MCF 10A (cell line): ENCODE measurements around the gene CACNA1C. TPM values are rescaled to one million over a fixed set of nuclear protein-coding genes. Genes with fewer than 3 reads are reported as not detected.
"Not testable (repeated sequence)": the region's sequence is repeated elsewhere in the genome, so short reads cannot be mapped to it uniquely, and the experiment has no call there.

Source experiments
- BruUV-seq: library from RNA; stranded (reverse); fragments of 400-500 nt; replicated peaks from 2 replicates; lab custom pipeline; 2021; lab: Mats Ljungman, UMichigan
- CTCF ChIA-PET: fragments of 300-600 bp; sonication (Branson Sonifier 250); formaldehyde crosslinking; extraction: SDS; loops from one replicate; lab custom pipeline; 2021; ENCODE audit warnings: antibody characterized with exemption, inconsistent platforms; lab: Yijun Ruan, JAX
- POLR2A ChIA-PET: fragments of 300-600, 350-650 bp; sonication (Branson Sonifier 250); formaldehyde crosslinking; extraction: SDS; loops from one replicate; lab custom pipeline; 2020; ENCODE audit warnings: antibody characterized with exemption, inconsistent platforms; lab: Yijun Ruan, JAX
- DNase-seq: peaks from one replicate; pipeline ENCODE4 v3.0.0-alpha.2; 2018; ENCODE audit not compliant: unreplicated experiment
- H3K27ac Mint-ChIP-seq: one replicate; pipeline ENCODE4 v1.8.0; 2022; ENCODE audit warnings: mild to moderate bottlenecking, low read depth, mixed read lengths; ENCODE audit not compliant: unreplicated experiment
- H3K27me3 Mint-ChIP-seq: one replicate; pipeline ENCODE4 v1.8.0; 2022; ENCODE audit warnings: mixed read lengths; ENCODE audit not compliant: insufficient read depth, unreplicated experiment
- H3K36me3 Mint-ChIP-seq: one replicate; pipeline ENCODE4 v1.8.0; 2022; ENCODE audit warnings: mild to moderate bottlenecking, moderate library complexity, mixed read lengths; ENCODE audit not compliant: insufficient read depth, unreplicated experiment
- H3K4me1 Mint-ChIP-seq: one replicate; pipeline ENCODE4 v1.8.0; 2022; ENCODE audit warnings: mixed read lengths; ENCODE audit not compliant: insufficient read depth, unreplicated experiment
- H3K4me3 Mint-ChIP-seq: one replicate; pipeline ENCODE4 v1.8.0; 2022; ENCODE audit warnings: mild to moderate bottlenecking, moderate library complexity, mixed read lengths; ENCODE audit not compliant: unreplicated experiment
- H3K9me3 Mint-ChIP-seq: one replicate; pipeline ENCODE4 v1.8.0; 2022; ENCODE audit warnings: mixed read lengths; ENCODE audit not compliant: unreplicated experiment
- CTCF ChIP-seq: fragments of 200-600 bp; IDR thresholded peaks from one replicate; pipeline ENCODE4 v1.8.0; 2022; ENCODE audit warnings: antibody characterized with exemption, mild to moderate bottlenecking; ENCODE audit not compliant: unreplicated experiment
- intact Hi-C: fragments of 100-400 bp; cut with micrococcal nuclease; formaldehyde crosslinking; loops from 2 replicates; pipeline ENCODE4 v1.14.1; 2022
- total RNA-seq: library from RNA; stranded (reverse); gene quantifications from 2 replicates; pipeline ENCODE4 v1.2.3, GENCODE V29; 2022

Gene CACNA1C
- total RNA-seq, 1 experiment from 2014 or later = not detected

- no TSS peak for BruUV-seq
- intact Hi-C loops = no loop called here
- POLR2A ChIA-PET = no interaction called here
- DNase-seq = no peak
- no peak overlapping the region for H3K4me3 Mint-ChIP-seq
- H3K27ac Mint-ChIP-seq = no peak overlapping the region
- TF ChIP-seq CTCF = no peak
- CTCF ChIA-PET = no interaction called here
- no peaks in the 10 kb centered on the region for H3K36me3 Mint-ChIP-seq
- no peaks in the 10 kb centered on the region for H3K9me3 Mint-ChIP-seq
- H3K27me3 Mint-ChIP-seq = peaks cover 9% of the 10 kb centered on the region
- H3K4me1 Mint-ChIP-seq = no peaks in the 10 kb centered on the region
These were observed 49.0 kb downstream of the CACNA1C start for GRCh38 chr12:2101771-2102170.

- CTCF ChIA-PET, H3K27ac Mint-ChIP-seq, H3K27me3 Mint-ChIP-seq, H3K4me1 Mint-ChIP-seq, H3K9me3 Mint-ChIP-seq, DNase-seq, H3K4me3 Mint-ChIP-seq, H3K36me3 Mint-ChIP-seq, BruUV-seq, POLR2A ChIA-PET, intact Hi-C loops: not testable (repeated sequence)
These were observed 49.9 kb downstream of the CACNA1C start for GRCh38 chr12:2102736-2103135.

GRCh38 chr12:2105387-2105786 is 52.6 kb downstream of the CACNA1C start:
- intact Hi-C loops, CTCF ChIA-PET, H3K4me3 Mint-ChIP-seq, BruUV-seq, DNase-seq, H3K36me3 Mint-ChIP-seq, H3K27me3 Mint-ChIP-seq, H3K27ac Mint-ChIP-seq, H3K9me3 Mint-ChIP-seq, H3K4me1 Mint-ChIP-seq: not testable (repeated sequence)
- POLR2A ChIA-PET = interaction anchor here (0.7 kb wide), 1 partner anchor 201 kb away, joined by 4 read pairs; no protein-coding TSS in a partner anchor

- peaks cover 6% of the 10 kb centered on the region for H3K27me3 Mint-ChIP-seq
- TF ChIP-seq CTCF = no peak
- intact Hi-C loops = no loop called here
- ChIA-PET POLR2A (no interaction called here), CTCF (no interaction called here)
- H3K27ac Mint-ChIP-seq = no peak overlapping the region
- no peaks in the 10 kb centered on the region for H3K9me3 Mint-ChIP-seq
- DNase-seq = no peak
- no peak overlapping the region for H3K4me3 Mint-ChIP-seq
- BruUV-seq = no TSS peak
- no peaks in the 10 kb centered on the region for H3K36me3 Mint-ChIP-seq
- no peaks in the 10 kb centered on the region for H3K4me1 Mint-ChIP-seq
These were observed 55.4 kb downstream of the CACNA1C start for GRCh38 chr12:2108166-2108565.

- BruUV-seq = no TSS peak
- no peaks in the 10 kb centered on the region for H3K9me3 Mint-ChIP-seq
- H3K4me3 Mint-ChIP-seq = no peak overlapping the region
- no peaks in the 10 kb centered on the region for H3K4me1 Mint-ChIP-seq
- no peak overlapping the region for H3K27ac Mint-ChIP-seq
- intact Hi-C loops = no loop called here
- H3K36me3 Mint-ChIP-seq = no peaks in the 10 kb centered on the region
- POLR2A ChIA-PET = no interaction called here
- no peak for TF ChIP-seq CTCF
- DNase-seq = no peak
- no peaks in the 10 kb centered on the region for H3K27me3 Mint-ChIP-seq
- CTCF ChIA-PET = no interaction called here
These were observed 56.3 kb downstream of the CACNA1C start for GRCh38 chr12:2108975-2109671.
